ENCODE measurements around the gene GPR108. TPM values are rescaled to one million over a fixed set of nuclear protein-coding genes. Genes with fewer than 3 reads are reported as not detected.

The GPR108 gene
- total and polyA plus RNA-seq, 2 of the 13 experiments (the other 11 are each of a cell fraction or from before 2014, with no cell fraction given) = 36.4 to 63.0 TPM

DNA sequence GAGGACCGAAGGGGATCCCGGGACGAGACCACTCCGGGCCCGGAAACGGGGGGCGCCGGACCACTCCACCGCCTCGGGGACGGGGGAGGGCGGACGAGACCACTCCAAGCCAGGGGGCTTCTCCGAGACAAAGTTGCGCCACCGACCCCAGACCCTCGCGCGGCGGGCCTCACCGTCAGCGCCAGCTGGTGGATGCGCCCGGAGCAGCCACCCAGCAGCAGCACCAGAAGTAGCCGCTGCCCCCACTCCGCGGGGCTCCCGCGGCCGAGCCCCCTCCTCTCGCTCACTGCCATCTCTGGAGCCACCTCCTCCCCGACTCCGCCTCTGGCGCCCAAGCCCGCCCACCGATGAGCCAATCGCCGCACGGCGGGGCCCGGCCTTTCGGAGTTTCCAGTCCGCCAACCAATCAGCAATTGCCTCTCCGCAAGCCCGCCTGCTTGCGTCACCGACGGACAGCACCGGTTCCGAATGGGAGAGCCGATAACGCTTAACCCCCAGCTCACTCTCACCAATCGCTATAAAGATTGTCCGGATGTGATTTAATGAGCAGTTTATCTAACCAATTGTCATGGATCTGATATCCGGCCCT lies at the start of gene GPR108 (continued):
- no peak for TF ChIP-seq HIC2 (CRISPR knock-in tag; IDR thresholded peaks at IDR 0.05; ENCODE audit: low read depth)
- TF ChIP-seq, protein P1, sequence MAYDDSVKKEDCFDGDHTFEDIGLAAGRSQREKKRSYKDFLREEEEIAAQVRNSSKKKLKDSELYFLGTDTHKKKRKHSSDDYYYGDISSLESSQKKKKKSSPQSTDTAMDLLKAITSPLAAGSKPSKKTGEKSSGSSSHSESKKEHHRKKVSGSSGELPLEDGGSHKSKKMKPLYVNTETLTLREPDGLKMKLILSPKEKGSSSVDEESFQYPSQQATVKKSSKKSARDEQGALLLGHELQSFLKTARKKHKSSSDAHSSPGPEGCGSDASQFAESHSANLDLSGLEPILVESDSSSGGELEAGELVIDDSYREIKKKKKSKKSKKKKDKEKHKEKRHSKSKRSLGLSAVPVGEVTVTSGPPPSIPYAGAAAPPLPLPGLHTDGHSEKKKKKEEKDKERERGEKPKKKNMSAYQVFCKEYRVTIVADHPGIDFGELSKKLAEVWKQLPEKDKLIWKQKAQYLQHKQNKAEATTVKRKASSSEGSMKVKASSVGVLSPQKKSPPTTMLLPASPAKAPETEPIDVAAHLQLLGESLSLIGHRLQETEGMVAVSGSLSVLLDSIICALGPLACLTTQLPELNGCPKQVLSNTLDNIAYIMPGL (CRISPR knock-in tag; IDR thresholded peaks at IDR 0.05; ENCODE audit: borderline replicate concordance in 1 of 2, low read depth in 1 of 2) = no peak; a peak in 1 of 4 replicates
- no peak; the same call in 1 of the 2 replicates for TF ChIP-seq CCDC6 (CRISPR knock-in tag; IDR thresholded peaks at IDR 0.05)
- no peak for TF ChIP-seq ZNF253 (CRISPR knock-in tag; IDR thresholded peaks at IDR 0.05; ENCODE audit: borderline replicate concordance)
- TF ChIP-seq ISL2 (CRISPR knock-in tag; IDR thresholded peaks at IDR 0.05) = peak; percentile 27; the same call in 1 of the 2 replicates
- no peak for TF ChIP-seq GPBP1L1 (CRISPR knock-in tag; IDR thresholded peaks at IDR 0.05)
- no peak for TF ChIP-seq HMG20B (CRISPR knock-in tag; conservative IDR thresholded peaks at IDR 0.05)
- no peak for TF ChIP-seq KDM5A (IDR thresholded peaks at IDR 0.05; ENCODE audit: borderline replicate concordance, low read length)
- TF ChIP-seq, protein P2, sequence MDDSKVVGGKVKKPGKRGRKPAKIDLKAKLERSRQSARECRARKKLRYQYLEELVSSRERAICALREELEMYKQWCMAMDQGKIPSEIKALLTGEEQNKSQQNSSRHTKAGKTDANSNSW (CRISPR knock-in tag; IDR thresholded peaks at IDR 0.05; ENCODE audit: borderline replicate concordance) = no peak
- TF ChIP-seq ISX (CRISPR knock-in tag; conservative IDR thresholded peaks at IDR 0.05) = no peak
- TF ChIP-seq, protein P3, sequence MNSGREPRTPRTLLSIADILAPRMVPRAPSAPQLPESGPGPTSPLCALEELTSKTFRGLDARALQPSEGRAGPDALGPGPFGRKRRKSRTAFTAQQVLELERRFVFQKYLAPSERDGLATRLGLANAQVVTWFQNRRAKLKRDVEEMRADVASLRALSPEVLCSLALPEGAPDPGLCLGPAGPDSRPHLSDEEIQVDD (CRISPR knock-in tag; IDR thresholded peaks at IDR 0.05; ENCODE audit: borderline replicate concordance) = 0 out of 2 replicates have a peak, but pooled peaks have one; percentile 47
- TF ChIP-seq GABPB1 (CRISPR knock-in tag; IDR thresholded peaks at IDR 0.05) = peak; percentile 88
- TF ChIP-seq ZNF276 (CRISPR knock-in tag; IDR thresholded peaks at IDR 0.05; ENCODE audit: low read depth) = no peak
- TF ChIP-seq ZNF557 (CRISPR knock-in tag; IDR thresholded peaks at IDR 0.05) = no peak
- TF ChIP-seq YEATS4 (CRISPR knock-in tag; IDR thresholded peaks at IDR 0.05; ENCODE audit: borderline replicate concordance) = no peak
- TF ChIP-seq SMAD9 (CRISPR knock-in tag; IDR thresholded peaks at IDR 0.05) = no peak
- no peak for TF ChIP-seq ZNF674 (CRISPR knock-in tag; IDR thresholded peaks at IDR 0.05; ENCODE audit: low read depth)
- TF ChIP-seq TBL1XR1 (IDR thresholded peaks at IDR 0.05; ENCODE audit: borderline replicate concordance, low read length, partially characterized antibody) = peak; percentile 13
- no peak for TF ChIP-seq KLF16 (CRISPR knock-in tag; IDR thresholded peaks at IDR 0.05)
- TF ChIP-seq ARHGAP35 (CRISPR knock-in tag; IDR thresholded peaks at IDR 0.05; ENCODE audit: borderline replicate concordance) = no peak
- TF ChIP-seq SPEN (CRISPR knock-in tag; IDR thresholded peaks at IDR 0.05; ENCODE audit: low read depth) = 0 out of 2 replicates have a peak, but pooled peaks have one; percentile 58
